ENCODE results near the gene LPCAT1.

DNA sequence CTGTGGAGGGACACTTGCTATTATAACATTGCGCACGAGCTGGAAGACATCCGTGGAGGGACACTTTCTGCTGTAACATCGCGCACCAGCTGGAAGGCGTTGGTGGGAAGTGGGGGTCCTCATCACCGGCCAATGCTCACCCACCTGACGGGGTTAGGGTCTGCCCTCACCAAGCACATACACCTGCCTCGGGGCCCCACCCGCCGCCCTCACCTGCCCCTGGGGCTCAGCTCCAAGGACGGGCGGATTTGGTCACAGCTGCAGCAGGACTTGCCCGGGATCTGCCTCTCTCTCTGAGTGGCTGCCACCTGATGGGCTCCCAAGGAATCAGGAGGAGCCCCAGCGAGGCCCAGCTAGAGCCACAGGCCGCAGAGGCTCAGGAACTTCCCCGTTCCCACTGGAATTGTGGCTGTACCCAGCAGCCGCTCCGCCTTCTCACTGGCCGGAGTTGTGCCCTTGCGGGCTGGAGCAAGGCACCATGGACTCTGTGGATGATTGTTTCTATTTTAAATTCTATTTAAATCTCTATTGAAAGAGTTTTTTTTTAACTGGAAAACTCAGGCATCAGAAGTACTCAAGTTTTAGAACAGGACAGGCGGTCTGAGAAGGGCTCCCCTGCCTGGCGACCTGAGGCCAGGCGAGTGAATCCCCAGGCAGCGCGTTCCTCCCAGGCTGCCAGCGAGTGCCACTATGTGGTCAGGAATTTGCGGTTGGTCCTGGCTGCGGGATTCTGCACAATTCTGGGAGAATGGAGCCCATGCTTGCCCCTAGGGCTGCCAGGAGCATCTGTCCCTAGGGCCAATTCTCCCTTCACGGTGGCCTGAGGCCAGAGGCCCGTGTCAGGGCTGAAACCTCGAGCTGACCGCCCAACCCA lies 39.7 kb downstream of the LPCAT1 start:
- TF ChIP-seq POLR2AphosphoS5 (IDR thresholded peaks at IDR 0.05; ENCODE audit: borderline replicate concordance, low read depth, low read length) (no peak), EZH2 (IDR thresholded peaks at IDR 0.05) (no peak)

Data from SK-N-MC (cell line).